GM19468 (cell line): Measurements from ENCODE around the gene FCF1.

Source experiments
- ATAC-seq: cut with Tn5 transposase; IDR thresholded peaks from one replicate; pipeline ENCODE4 v1.9.1; 2021; ENCODE audit warnings: mild to moderate bottlenecking, moderate library complexity, moderate number of reproducible peaks; ENCODE audit not compliant: unreplicated experiment; ENCODE audit errors: extremely low read depth

FCF1 gene

GRCh38 chr14:74712499-74713394 is at the start of gene FCF1, which contains the start of gene AREL1:
Gene FCF1 (plus strand): TSS chr14:74713144. CDS start chr14:74713198, 54 bp downstream.
Gene AREL1 (minus strand): TSS chr14:74713080. CDS start chr14:74685615, 27,465 bp downstream.
- ATAC-seq, result peak; percentile 90

- ATAC-seq, result no peak
Observed at GRCh38 chr14:74663884-74664283, 49.1 kb upstream of the FCF1 start.

GRCh38 chr14:74664717-74665116 is 48.2 kb upstream of the FCF1 start:
- no peak for ATAC-seq

- ATAC-seq, result no peak
Observed at GRCh38 chr14:74667758-74668157, 45.2 kb upstream of the FCF1 start.

- ATAC-seq, result no peak
Observed at GRCh38 chr14:74669256-74669655, 43.7 kb upstream of the FCF1 start.

- no peak for ATAC-seq
Observed at GRCh38 chr14:74669846-74670245, 43.1 kb upstream of the FCF1 start.

GRCh38 chr14:74670726-74671411 is 42.1 kb upstream of the FCF1 start:
- no peak for ATAC-seq

- no peak for ATAC-seq
Observed at GRCh38 chr14:74671789-74672188, 41.2 kb upstream of the FCF1 start.

GRCh38 chr14:74673768-74674167 is 39.2 kb upstream of the FCF1 start:
- no peak for ATAC-seq

GRCh38 chr14:74675219-74675618 is 37.7 kb upstream of the FCF1 start:
- no peak for ATAC-seq

- ATAC-seq, result no peak
Observed at GRCh38 chr14:74682169-74682952, 30.6 kb upstream of the FCF1 start.

GRCh38 chr14:74683406-74683805 is 29.5 kb upstream of the FCF1 start:
- ATAC-seq, result no peak

- ATAC-seq, result no peak
Observed at GRCh38 chr14:74684434-74684833, 28.5 kb upstream of the FCF1 start.

- no peak for ATAC-seq
Observed at GRCh38 chr14:74685056-74685455, 27.9 kb upstream of the FCF1 start.

- ATAC-seq, result no peak
Observed at GRCh38 chr14:74685921-74686678, 26.8 kb upstream of the FCF1 start.

- ATAC-seq, result no peak
Observed at GRCh38 chr14:74691456-74691855, 21.5 kb upstream of the FCF1 start.

GRCh38 chr14:74693191-74693590 is 19.8 kb upstream of the FCF1 start:
- no peak for ATAC-seq

- no peak for ATAC-seq
Observed at GRCh38 chr14:74695406-74695805, 17.5 kb upstream of the FCF1 start.

- no peak for ATAC-seq
Observed at GRCh38 chr14:74697011-74697410, 15.9 kb upstream of the FCF1 start.

- no peak for ATAC-seq
Observed at GRCh38 chr14:74697543-74697942, 15.4 kb upstream of the FCF1 start.
